Loucy (cell line): Measurements from ENCODE around the gene CFAP69.

Source experiments
- H2AFZ ChIP-seq: fragments of 200-600 bp; sonication (generic); 2 replicates; pipeline ENCODE4 v1.6.0; 2016; ENCODE audit warnings: antibody characterized with exemption, mild to moderate bottlenecking, low read length, moderate library complexity
- H3F3A ChIP-seq: fragments of 200-600 bp; 2 replicates; pipeline ENCODE4 v1.6.0; 2016; ENCODE audit warnings: antibody characterized with exemption, low read depth, mild to moderate bottlenecking
- H3K27me3 ChIP-seq: fragments of 200-600 bp; sonication (generic); 2 replicates; pipeline ENCODE4 v1.6.1; 2014; ENCODE audit warnings: low read length, mild to moderate bottlenecking; ENCODE audit not compliant: insufficient read depth, poor library complexity, severe bottlenecking
- H3K36me3 ChIP-seq: fragments of 200-600 bp; sonication (generic); 2 replicates; pipeline ENCODE4 v1.6.1; 2016; ENCODE audit warnings: low read length; ENCODE audit not compliant: insufficient read depth
- H3K4me1 ChIP-seq: fragments of 200-600 bp; sonication (generic); 2 replicates; pipeline ENCODE4 v1.5.1; 2014; ENCODE audit warnings: low read length, mild to moderate bottlenecking; ENCODE audit not compliant: insufficient read depth, poor library complexity, severe bottlenecking
- H3K4me2 ChIP-seq: fragments of 200-600 bp; sonication (generic); 2 replicates; pipeline ENCODE4 v1.6.0; 2014; ENCODE audit warnings: antibody characterized with exemption, low read length, low read depth, mild to moderate bottlenecking; ENCODE audit not compliant: poor library complexity, severe bottlenecking
- H3K4me3 ChIP-seq: fragments of 200-600 bp; sonication (generic); 2 replicates; pipeline ENCODE4 v1.5.1; 2014; ENCODE audit warnings: low read length, mild to moderate bottlenecking, mixed read lengths; ENCODE audit not compliant: poor library complexity, severe bottlenecking
- H3K79me2 ChIP-seq: fragments of 200-600 bp; sonication (generic); 2 replicates; pipeline ENCODE4 v1.6.1; 2014; ENCODE audit warnings: low read length; ENCODE audit not compliant: insufficient read depth
- H3K9ac ChIP-seq: fragments of 200-600 bp; sonication (generic); 2 replicates; pipeline ENCODE4 v1.6.0; 2014; ENCODE audit warnings: mild to moderate bottlenecking, low read depth, low read length, moderate library complexity; ENCODE audit not compliant: poor library complexity, severe bottlenecking
- H3K9me2 ChIP-seq: fragments of 200-600 bp; sonication (generic); replicated peaks from 2 replicates; pipeline ENCODE4 v1.6.1; 2016; ENCODE audit warnings: low read depth, low read length, mixed read lengths
- H3K9me3 ChIP-seq: fragments of 200-600 bp; sonication (generic); 2 replicates; pipeline ENCODE4 v1.6.1; 2014; ENCODE audit warnings: mild to moderate bottlenecking, antibody characterized with exemption, low read length, low read depth; ENCODE audit not compliant: insufficient read depth
- H4K20me1 ChIP-seq: fragments of 200-600 bp; sonication (generic); 2 replicates; pipeline ENCODE4 v1.6.0; 2014; ENCODE audit warnings: antibody characterized with exemption, low read length, mild to moderate bottlenecking; ENCODE audit not compliant: insufficient read depth, poor library complexity, severe bottlenecking
- CTCF ChIP-seq: fragments of 200-600 bp; sonication (generic); conservative IDR thresholded peaks from 2 replicates; pipeline ENCODE4 v1.5.1; 2014; ENCODE audit warnings: mild to moderate bottlenecking, antibody characterized with exemption, low read length
- EZH2phosphoT487 ChIP-seq: fragments of 200-600 bp; IDR thresholded peaks from 2 replicates; pipeline ENCODE4 v1.6.1; 2018; ENCODE audit warnings: antibody characterized with exemption, mild to moderate bottlenecking, moderate library complexity, borderline replicate concordance

The CFAP69 gene

GRCh38 chr7:90225181-90225580 is 19.8 kb upstream of the CFAP69 start:
- no peaks in the 10 kb centered on the region for H3K9me2 ChIP-seq
- H3K9ac ChIP-seq = no peak overlapping the region
- no peaks in the 10 kb centered on the region for H3K36me3 ChIP-seq
- H3F3A ChIP-seq = no peaks in the 10 kb centered on the region
- H3K27me3 ChIP-seq = no peaks in the 10 kb centered on the region
- TF ChIP-seq CTCF (no peak), EZH2phosphoT487 (no peak)
- H4K20me1 ChIP-seq = no peaks in the 10 kb centered on the region
- no peak overlapping the region for H3K4me2 ChIP-seq
- H3K4me1 ChIP-seq = no peaks in the 10 kb centered on the region
- no peaks in the 10 kb centered on the region for H3K9me3 ChIP-seq
- H3K79me2 ChIP-seq = no peaks in the 10 kb centered on the region
- H2AFZ ChIP-seq = no peak overlapping the region
- H3K4me3 ChIP-seq = no peak overlapping the region

GRCh38 chr7:90225601-90226000 is 19.4 kb upstream of the CFAP69 start:
- H3K4me1 ChIP-seq = no peaks in the 10 kb centered on the region
- H2AFZ ChIP-seq = no peak overlapping the region
- H3K27me3 ChIP-seq = no peaks in the 10 kb centered on the region
- H3K79me2 ChIP-seq = no peaks in the 10 kb centered on the region
- H3K36me3 ChIP-seq = no peaks in the 10 kb centered on the region
- H3K4me3 ChIP-seq = no peak overlapping the region
- TF ChIP-seq EZH2phosphoT487 (no peak), CTCF (no peak)
- H4K20me1 ChIP-seq = no peaks in the 10 kb centered on the region
- H3K9me3 ChIP-seq = no peaks in the 10 kb centered on the region
- H3K9ac ChIP-seq = no peak overlapping the region
- no peak overlapping the region for H3K4me2 ChIP-seq
- no peaks in the 10 kb centered on the region for H3F3A ChIP-seq
- H3K9me2 ChIP-seq = no peaks in the 10 kb centered on the region

GRCh38 chr7:90227259-90227658 is 17.7 kb upstream of the CFAP69 start:
- H3K4me2 ChIP-seq = no peak overlapping the region
- H3F3A ChIP-seq = no peaks in the 10 kb centered on the region
- H3K9me3 ChIP-seq = no peaks in the 10 kb centered on the region
- H3K4me1 ChIP-seq = no peaks in the 10 kb centered on the region
- no peak for TF ChIP-seq EZH2phosphoT487
- no peak for TF ChIP-seq CTCF
- H2AFZ ChIP-seq = no peak overlapping the region
- H4K20me1 ChIP-seq = no peaks in the 10 kb centered on the region
- no peaks in the 10 kb centered on the region for H3K79me2 ChIP-seq
- H3K9ac ChIP-seq = no peak overlapping the region
- no peaks in the 10 kb centered on the region for H3K36me3 ChIP-seq
- no peaks in the 10 kb centered on the region for H3K9me2 ChIP-seq
- H3K27me3 ChIP-seq = no peaks in the 10 kb centered on the region
- H3K4me3 ChIP-seq = no peak overlapping the region
